HG03045 (cell line): Measurements from ENCODE around the gene TDRD6.

Experiments used
- ATAC-seq: cut with Tn5 transposase; IDR thresholded peaks from one replicate; pipeline ENCODE4 v1.9.1; 2021; ENCODE audit warnings: mild to moderate bottlenecking, moderate library complexity; ENCODE audit not compliant: unreplicated experiment

The TDRD6 gene

GRCh38 chr6:46688117-46688965 lies 656 bp downstream of the TDRD6 start:
- ATAC-seq = no peak

- ATAC-seq = no peak
Observed at GRCh38 chr6:46688966-46689335, 1.3 kb downstream of the TDRD6 start.

GRCh38 chr6:46689657-46690056 lies 2.0 kb downstream of the TDRD6 start:
- ATAC-seq = no peak

GRCh38 chr6:46690141-46690755 lies 2.6 kb downstream of the TDRD6 start:
- ATAC-seq = no peak

- no peak for ATAC-seq
Observed at GRCh38 chr6:46690911-46691451, 3.3 kb downstream of the TDRD6 start.

GRCh38 chr6:46699970-46700369 lies 12.3 kb downstream of the TDRD6 start:
- no peak for ATAC-seq

- no peak for ATAC-seq
Observed at GRCh38 chr6:46704562-46704961, 16.9 kb downstream of the TDRD6 start.

GRCh38 chr6:46706464-46706863 lies 18.8 kb downstream of the TDRD6 start:
- ATAC-seq = no peak

GRCh38 chr6:46711491-46711890 lies 23.8 kb downstream of the TDRD6 start:
- ATAC-seq = no peak

- ATAC-seq = no peak
Observed at GRCh38 chr6:46715141-46715540, 27.5 kb downstream of the TDRD6 start.

- ATAC-seq = no peak
Observed at GRCh38 chr6:46719099-46719498, 31.4 kb downstream of the TDRD6 start.

GRCh38 chr6:46720401-46720800 lies 32.7 kb downstream of the TDRD6 start:
- ATAC-seq = no peak

- ATAC-seq = no peak
Observed at GRCh38 chr6:46729787-46730326, 42.2 kb downstream of the TDRD6 start.

GRCh38 chr6:46730921-46731461 lies 43.3 kb downstream of the TDRD6 start:
- no peak for ATAC-seq

- ATAC-seq = no peak
Observed at GRCh38 chr6:46733341-46733801, 45.7 kb downstream of the TDRD6 start.

GRCh38 chr6:46734867-46735719 lies 47.4 kb downstream of the TDRD6 start, which contains the start of gene PLA2G7:
Gene PLA2G7, minus strand, starts transcription at chr6:46735375. Its CDS starts 12,484 bp downstream, at chr6:46722891.
- ATAC-seq = no peak

GRCh38 chr6:46735720-46736031 lies 48.0 kb downstream of the TDRD6 start:
- ATAC-seq = no peak

- ATAC-seq = no peak
Observed at GRCh38 chr6:46736906-46737305, 49.2 kb downstream of the TDRD6 start.

GRCh38 chr6:46741482-46741881 lies 53.8 kb downstream of the TDRD6 start:
- no peak for ATAC-seq

GRCh38 chr6:46741910-46742309 lies 54.2 kb downstream of the TDRD6 start:
- no peak for ATAC-seq
